Epithelial cell of esophagus (primary cell): ENCODE results near the gene BFSP1.

Source experiments
- DNase-seq: peaks from one replicate; pipeline ENCODE4 v3.0.0; 2010; ENCODE audit warnings: low read depth
- H3K4me3 ChIP-seq: 2 replicates; pipeline ENCODE4 v1.5.1; 2011; ENCODE audit warnings: mild to moderate bottlenecking, low read length, control low read depth
- CTCF ChIP-seq: IDR thresholded peaks from 2 replicates; pipeline ENCODE4 v1.5.1; 2011; ENCODE audit warnings: low read depth, mild to moderate bottlenecking, low read length, control low read depth, inconsistent platforms; ENCODE audit not compliant: insufficient read depth; ENCODE audit errors: missing control alignments

BFSP1 gene

GRCh38 chr20:17469246-17470030, 61.7 kb downstream of the BFSP1 start:
- DNase-seq, result no peak
- TF ChIP-seq CTCF, result no peak

GRCh38 chr20:17468073-17468840, 62.9 kb downstream of the BFSP1 start:
- DNase-seq, result no peak
- no peak overlapping the region for H3K4me3 ChIP-seq
- TF ChIP-seq CTCF, result no peak

More at GRCh38 chr20:17469246-17470030, 61.7 kb downstream of the BFSP1 start:
- H3K4me3 ChIP-seq, result no peak overlapping the region

- TF ChIP-seq CTCF, result no peak
- no peak for DNase-seq
Measured at GRCh38 chr20:17467120-17467655, 64.0 kb downstream of the BFSP1 start.

GRCh38 chr20:17466641-17467040, 64.5 kb downstream of the BFSP1 start:
- no peak overlapping the region for H3K4me3 ChIP-seq
- TF ChIP-seq CTCF, result no peak
- DNase-seq, result no peak

More at GRCh38 chr20:17467120-17467655, 64.0 kb downstream of the BFSP1 start:
- no peak overlapping the region for H3K4me3 ChIP-seq

GRCh38 chr20:17465236-17465635, 65.9 kb downstream of the BFSP1 start:
- TF ChIP-seq CTCF, result no peak

GRCh38 chr20:17463711-17464110, 67.5 kb downstream of the BFSP1 start:
- no peak overlapping the region for H3K4me3 ChIP-seq
- DNase-seq, result no peak
- TF ChIP-seq CTCF, result no peak

More at GRCh38 chr20:17465236-17465635, 65.9 kb downstream of the BFSP1 start:
- no peak for DNase-seq
- no peak overlapping the region for H3K4me3 ChIP-seq
